Liver (tissue), 3 donors: ENCODE data around the gene RFPL4AL1.

Experiments
- FOXA2 ChIP-seq: IDR thresholded peaks from 2 replicates; pipeline ENCODE4 v1.6.1; 2016; ENCODE audit warnings: antibody characterized with exemption
- GABPA ChIP-seq, 2 donors: IDR thresholded peaks in 1 of 2; conservative IDR thresholded peaks in 1 of 2; 2 replicates each; pipeline ENCODE4 v1.6.1; 2016; ENCODE audit warnings: antibody characterized with exemption in 2 of 2, mild to moderate bottlenecking in 1 of 2, moderate library complexity in 1 of 2
- SP1 ChIP-seq: IDR thresholded peaks from 2 replicates; pipeline ENCODE4 v1.6.1; 2018; ENCODE audit warnings: antibody characterized with exemption, mild to moderate bottlenecking
- TAF1 ChIP-seq: conservative IDR thresholded peaks from 2 replicates; pipeline ENCODE4 v1.6.1; 2016; ENCODE audit warnings: antibody characterized with exemption, mild to moderate bottlenecking
- TF ChIP-seq, protein P1 (sequence below): fragments of 150-350 bp; IDR thresholded peaks from 2 replicates; pipeline ENCODE4 v1.5.1; 2017; ENCODE audit warnings: improper control_type of control experiment, low read depth, low read length; ENCODE audit not compliant: missing input control
- TF ChIP-seq, protein P2 (sequence below): IDR thresholded peaks from 2 replicates; pipeline ENCODE4 v1.6.1; 2016; ENCODE audit warnings: antibody characterized with exemption
- TF ChIP-seq, protein P3 (sequence below): IDR thresholded peaks from 2 replicates; pipeline ENCODE4 v1.6.1; 2016; ENCODE audit warnings: antibody characterized with exemption
- donor health status: healthy.
- donor health status: healthy.

DNA sequence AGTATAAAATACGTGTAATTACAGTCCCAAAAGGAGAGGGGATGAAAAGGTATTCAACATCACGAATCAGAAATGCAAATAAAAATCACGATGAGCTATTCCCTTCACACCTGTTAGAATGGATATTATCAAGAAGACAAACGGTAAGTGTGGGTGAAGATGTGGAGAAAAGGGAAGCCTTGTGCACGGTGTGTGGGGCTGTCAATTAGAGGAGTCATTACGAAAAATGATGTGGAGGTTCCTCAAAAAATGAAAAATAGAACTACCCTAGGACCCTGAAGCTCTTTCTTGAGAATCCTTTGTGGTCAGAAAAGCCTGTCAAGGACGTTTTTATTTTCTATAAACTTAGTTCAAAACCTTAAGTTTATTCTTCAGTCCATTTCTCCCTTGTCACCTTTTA is 43.5 kb downstream of the RFPL4AL1 start:
- TF ChIP-seq, protein P1, sequence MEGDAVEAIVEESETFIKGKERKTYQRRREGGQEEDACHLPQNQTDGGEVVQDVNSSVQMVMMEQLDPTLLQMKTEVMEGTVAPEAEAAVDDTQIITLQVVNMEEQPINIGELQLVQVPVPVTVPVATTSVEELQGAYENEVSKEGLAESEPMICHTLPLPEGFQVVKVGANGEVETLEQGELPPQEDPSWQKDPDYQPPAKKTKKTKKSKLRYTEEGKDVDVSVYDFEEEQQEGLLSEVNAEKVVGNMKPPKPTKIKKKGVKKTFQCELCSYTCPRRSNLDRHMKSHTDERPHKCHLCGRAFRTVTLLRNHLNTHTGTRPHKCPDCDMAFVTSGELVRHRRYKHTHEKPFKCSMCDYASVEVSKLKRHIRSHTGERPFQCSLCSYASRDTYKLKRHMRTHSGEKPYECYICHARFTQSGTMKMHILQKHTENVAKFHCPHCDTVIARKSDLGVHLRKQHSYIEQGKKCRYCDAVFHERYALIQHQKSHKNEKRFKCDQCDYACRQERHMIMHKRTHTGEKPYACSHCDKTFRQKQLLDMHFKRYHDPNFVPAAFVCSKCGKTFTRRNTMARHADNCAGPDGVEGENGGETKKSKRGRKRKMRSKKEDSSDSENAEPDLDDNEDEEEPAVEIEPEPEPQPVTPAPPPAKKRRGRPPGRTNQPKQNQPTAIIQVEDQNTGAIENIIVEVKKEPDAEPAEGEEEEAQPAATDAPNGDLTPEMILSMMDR: no peak
- TF ChIP-seq, protein P2, sequence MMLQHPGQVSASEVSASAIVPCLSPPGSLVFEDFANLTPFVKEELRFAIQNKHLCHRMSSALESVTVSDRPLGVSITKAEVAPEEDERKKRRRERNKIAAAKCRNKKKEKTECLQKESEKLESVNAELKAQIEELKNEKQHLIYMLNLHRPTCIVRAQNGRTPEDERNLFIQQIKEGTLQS: no peak
- TF ChIP-seq SP1: no peak
- TF ChIP-seq GABPA (IDR thresholded peaks at IDR 0.05 in 1 of 2, conservative IDR thresholded peaks at IDR 0.05 in 1 of 2): no peak
- TF ChIP-seq, protein P3, sequence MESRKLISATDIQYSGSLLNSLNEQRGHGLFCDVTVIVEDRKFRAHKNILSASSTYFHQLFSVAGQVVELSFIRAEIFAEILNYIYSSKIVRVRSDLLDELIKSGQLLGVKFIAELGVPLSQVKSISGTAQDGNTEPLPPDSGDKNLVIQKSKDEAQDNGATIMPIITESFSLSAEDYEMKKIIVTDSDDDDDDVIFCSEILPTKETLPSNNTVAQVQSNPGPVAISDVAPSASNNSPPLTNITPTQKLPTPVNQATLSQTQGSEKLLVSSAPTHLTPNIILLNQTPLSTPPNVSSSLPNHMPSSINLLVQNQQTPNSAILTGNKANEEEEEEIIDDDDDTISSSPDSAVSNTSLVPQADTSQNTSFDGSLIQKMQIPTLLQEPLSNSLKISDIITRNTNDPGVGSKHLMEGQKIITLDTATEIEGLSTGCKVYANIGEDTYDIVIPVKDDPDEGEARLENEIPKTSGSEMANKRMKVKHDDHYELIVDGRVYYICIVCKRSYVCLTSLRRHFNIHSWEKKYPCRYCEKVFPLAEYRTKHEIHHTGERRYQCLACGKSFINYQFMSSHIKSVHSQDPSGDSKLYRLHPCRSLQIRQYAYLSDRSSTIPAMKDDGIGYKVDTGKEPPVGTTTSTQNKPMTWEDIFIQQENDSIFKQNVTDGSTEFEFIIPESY: no peak
- no peak for TF ChIP-seq FOXA2
- no peak for TF ChIP-seq TAF1
